Measurements from ENCODE around the gene SAMD10. TPM values are rescaled to one million over a fixed set of nuclear protein-coding genes. Genes with fewer than 3 reads are reported as not detected.

The SAMD10 gene
- polyA plus RNA-seq, 1 of the 3 experiments (the other 2 are of a cell fraction) = 11.6 TPM

GRCh38 chr20:63969838-63970713 is 9.4 kb downstream of the SAMD10 start, which contains the start of gene ZNF512B (continued):
- TF ChIP-seq REST (IDR thresholded peaks at IDR 0.05; ENCODE audit: low read depth, low read length) (no peak), GABPA (IDR thresholded peaks at IDR 0.05; ENCODE audit: low read depth) (no peak), CHD2 (IDR thresholded peaks at IDR 0.05; ENCODE audit: low read length, partially characterized antibody) (peak; percentile 98), YY1 (IDR thresholded peaks at IDR 0.05; ENCODE audit: low read depth) (no peak), USF2 (IDR thresholded peaks at IDR 0.05; ENCODE audit: borderline replicate concordance, low read depth, low read length) (no peak), FOSL2 (IDR thresholded peaks at IDR 0.05; ENCODE audit: borderline replicate concordance, low read depth) (no peak), EZH2phosphoT487 (IDR thresholded peaks at IDR 0.05; ENCODE audit: borderline replicate concordance, low read depth) (no peak), SMC3 (IDR thresholded peaks at IDR 0.05; ENCODE audit: low read depth, low read length) (no peak), TEAD4 (IDR thresholded peaks at IDR 0.05; ENCODE audit: borderline replicate concordance, insufficient read depth) (no peak), GATA2 (CRISPR knock-in tag; IDR thresholded peaks at IDR 0.05) (no peak), SIN3A (IDR thresholded peaks at IDR 0.05; ENCODE audit: borderline replicate concordance, low read depth, low read length) (peak; percentile 88; the same call in 1 of the 2 replicates), ELF1 (IDR thresholded peaks at IDR 0.05) (no peak), RFX5 (IDR thresholded peaks at IDR 0.05; ENCODE audit: low read length) (no peak), CTCF (IDR thresholded peaks at IDR 0.05) (peak; percentile 15; the same call in 1 of the 2 replicates), MEF2A (IDR thresholded peaks at IDR 0.05; ENCODE audit: borderline replicate concordance, low read depth) (no peak), FOXJ3 (CRISPR knock-in tag; IDR thresholded peaks at IDR 0.05) (no peak), TAF1 (IDR thresholded peaks at IDR 0.05; ENCODE audit: borderline replicate concordance, low read depth, low read length) (no peak), IRF3 (IDR thresholded peaks at IDR 0.05; ENCODE audit: low read depth, low read length) (no peak)
